Memory B cell (primary cell): ENCODE data around the gene SNCB.

Source experiments
- ATAC-seq: fragments of 150-1000 bp; cut with Tn5 transposase; 2 replicates; pipeline ENCODE4 v1.10.0; 2021; ENCODE audit warnings: low read depth, mild to moderate bottlenecking, moderate library complexity
- DNase-seq, 2 donors: peaks; one replicate each; pipeline ENCODE4 v3.0.0; 2022; ENCODE audit warnings: low spot score in 2 of 2
- H3K27ac Mint-ChIP-seq: one replicate; pipeline ENCODE4 v1.8.0; 2022; ENCODE audit warnings: mild to moderate bottlenecking, moderate library complexity, mixed read lengths
- H3K27me3 Mint-ChIP-seq: one replicate; pipeline ENCODE4 v1.8.0; 2022; ENCODE audit warnings: mixed read lengths
- H3K36me3 Mint-ChIP-seq: one replicate; pipeline ENCODE4 v1.8.0; 2022; ENCODE audit warnings: mild to moderate bottlenecking, mixed read lengths
- H3K4me1 Mint-ChIP-seq: one replicate; pipeline ENCODE4 v1.8.0; 2022; ENCODE audit warnings: mixed read lengths
- H3K4me3 Mint-ChIP-seq: one replicate; pipeline ENCODE4 v1.8.0; 2022; ENCODE audit warnings: mild to moderate bottlenecking, moderate library complexity, mixed read lengths
- H3K9me3 Mint-ChIP-seq: one replicate; pipeline ENCODE4 v1.8.0; 2022; ENCODE audit warnings: mixed read lengths

The SNCB gene

GRCh38 chr5:176628406-176629228 is 1.7 kb downstream of the SNCB start:
- Mint-ChIP-seq H3K36me3 (no peaks in the 10 kb centered on the region), H3K27ac (no peak overlapping the region), H3K27me3 (peaks cover 21% of the 10 kb centered on the region), H3K4me1 (peaks cover 33% of the 10 kb centered on the region), H3K4me3 (no peak overlapping the region), H3K9me3 (no peaks in the 10 kb centered on the region)
- ATAC-seq (no peak), DNase-seq (no peak)

GRCh38 chr5:176627582-176627981 is 2.8 kb downstream of the SNCB start:
- Mint-ChIP-seq H3K27me3 (peaks cover 21% of the 10 kb centered on the region), H3K36me3 (no peaks in the 10 kb centered on the region), H3K4me1 (peaks cover 31% of the 10 kb centered on the region), H3K9me3 (no peaks in the 10 kb centered on the region), H3K4me3 (no peak overlapping the region), H3K27ac (no peak overlapping the region)
- no peak for DNase-seq
- ATAC-seq: no peak

- DNase-seq (no peak), ATAC-seq (no peak)
- H3K4me3 Mint-ChIP-seq: no peak overlapping the region
- H3K27ac Mint-ChIP-seq: no peak overlapping the region
- H3K27me3 Mint-ChIP-seq: peaks cover 23% of the 10 kb centered on the region
- H3K4me1 Mint-ChIP-seq: peaks cover 32% of the 10 kb centered on the region
- no peaks in the 10 kb centered on the region for H3K9me3 Mint-ChIP-seq
- H3K36me3 Mint-ChIP-seq: no peaks in the 10 kb centered on the region
These were observed 3.5 kb downstream of the SNCB start for GRCh38 chr5:176626876-176627236.

GRCh38 chr5:176625966-176626875 is 4.1 kb downstream of the SNCB start:
- ATAC-seq: no peak
- peaks cover 28% of the 10 kb centered on the region for H3K4me1 Mint-ChIP-seq
- peaks cover 21% of the 10 kb centered on the region for H3K27me3 Mint-ChIP-seq
- H3K27ac Mint-ChIP-seq: no peak overlapping the region
- no peak overlapping the region for H3K4me3 Mint-ChIP-seq
- DNase-seq: no peak
- no peaks in the 10 kb centered on the region for H3K36me3 Mint-ChIP-seq
- H3K9me3 Mint-ChIP-seq: no peaks in the 10 kb centered on the region

GRCh38 chr5:176625512-176625911 is 4.8 kb downstream of the SNCB start:
- Mint-ChIP-seq H3K36me3 (no peaks in the 10 kb centered on the region), H3K4me1 (peaks cover 21% of the 10 kb centered on the region), H3K4me3 (no peak overlapping the region), H3K27me3 (peaks cover 15% of the 10 kb centered on the region), H3K9me3 (no peaks in the 10 kb centered on the region), H3K27ac (no peak overlapping the region)
- ATAC-seq: no peak
- DNase-seq: no peak

- Mint-ChIP-seq H3K4me1 (peaks cover 23% of the 10 kb centered on the region), H3K27ac (no peak overlapping the region), H3K36me3 (no peaks in the 10 kb centered on the region), H3K9me3 (no peaks in the 10 kb centered on the region), H3K4me3 (no peak overlapping the region), H3K27me3 (peaks cover 18% of the 10 kb centered on the region)
- no peak for DNase-seq
- no peak for ATAC-seq
These were observed 5.4 kb downstream of the SNCB start for GRCh38 chr5:176624938-176625337.

GRCh38 chr5:176624142-176624541 is 6.2 kb downstream of the SNCB start:
- H3K27ac Mint-ChIP-seq: no peak overlapping the region
- DNase-seq (no peak), ATAC-seq (no peak)
- H3K27me3 Mint-ChIP-seq: peaks cover 18% of the 10 kb centered on the region
- no peaks in the 10 kb centered on the region for H3K36me3 Mint-ChIP-seq
- H3K4me1 Mint-ChIP-seq: peaks cover 23% of the 10 kb centered on the region
- H3K4me3 Mint-ChIP-seq: no peak overlapping the region
- no peaks in the 10 kb centered on the region for H3K9me3 Mint-ChIP-seq

GRCh38 chr5:176621661-176622079 is 8.7 kb downstream of the SNCB start:
- Mint-ChIP-seq H3K27me3 (peaks cover 27% of the 10 kb centered on the region), H3K4me3 (no peak overlapping the region), H3K27ac (no peak overlapping the region), H3K36me3 (no peaks in the 10 kb centered on the region), H3K9me3 (no peaks in the 10 kb centered on the region), H3K4me1 (peaks cover 15% of the 10 kb centered on the region)
- no peak for ATAC-seq
- no peak for DNase-seq

GRCh38 chr5:176620333-176620981 is 9.9 kb downstream of the SNCB start:
- peak overlapping the region; percentile 24 for H3K4me3 Mint-ChIP-seq
- H3K36me3 Mint-ChIP-seq: no peaks in the 10 kb centered on the region
- no peak for DNase-seq
- no peak for ATAC-seq
- H3K4me1 Mint-ChIP-seq: peaks cover 9% of the 10 kb centered on the region
- no peak overlapping the region for H3K27ac Mint-ChIP-seq
- H3K9me3 Mint-ChIP-seq: no peaks in the 10 kb centered on the region
- H3K27me3 Mint-ChIP-seq: peaks cover 27% of the 10 kb centered on the region

GRCh38 chr5:176619569-176620332 is 10.6 kb downstream of the SNCB start:
- Mint-ChIP-seq H3K27ac (no peak overlapping the region), H3K4me3 (no peak overlapping the region), H3K4me1 (peaks cover 9% of the 10 kb centered on the region), H3K27me3 (peaks cover 29% of the 10 kb centered on the region), H3K9me3 (no peaks in the 10 kb centered on the region), H3K36me3 (no peaks in the 10 kb centered on the region)
- ATAC-seq: no peak
- DNase-seq: no peak

- H3K27me3 Mint-ChIP-seq: peaks cover 29% of the 10 kb centered on the region
- DNase-seq: peak in 1 of 2 donors; percentile 30
- H3K36me3 Mint-ChIP-seq: no peaks in the 10 kb centered on the region
- peak; percentile 91 for ATAC-seq
- no peaks in the 10 kb centered on the region for H3K9me3 Mint-ChIP-seq
- no peak overlapping the region for H3K4me3 Mint-ChIP-seq
- H3K4me1 Mint-ChIP-seq: peaks cover 8% of the 10 kb centered on the region
- H3K27ac Mint-ChIP-seq: no peak overlapping the region
These were observed 11.1 kb downstream of the SNCB start for GRCh38 chr5:176619203-176619568.

- peaks cover 7% of the 10 kb centered on the region for H3K4me1 Mint-ChIP-seq
- no peaks in the 10 kb centered on the region for H3K9me3 Mint-ChIP-seq
- H3K27ac Mint-ChIP-seq: no peak overlapping the region
- DNase-seq (no peak), ATAC-seq (no peak)
- peaks cover 30% of the 10 kb centered on the region for H3K27me3 Mint-ChIP-seq
- H3K4me3 Mint-ChIP-seq: no peak overlapping the region
- no peaks in the 10 kb centered on the region for H3K36me3 Mint-ChIP-seq
These were observed 11.6 kb downstream of the SNCB start for GRCh38 chr5:176618783-176619182.

- Mint-ChIP-seq H3K4me3 (no peak overlapping the region), H3K36me3 (no peaks in the 10 kb centered on the region), H3K27ac (no peak overlapping the region), H3K4me1 (peaks cover 5% of the 10 kb centered on the region), H3K27me3 (peaks cover 39% of the 10 kb centered on the region), H3K9me3 (no peaks in the 10 kb centered on the region)
- no peak for ATAC-seq
- DNase-seq: no peak
These were observed 13.8 kb downstream of the SNCB start for GRCh38 chr5:176616511-176616910.
